Ishikawa (cell line): ENCODE measurements around the gene FCN2.

ENCODE experiments used
- EP300 ChIP-seq: IDR thresholded peaks from 2 replicates; pipeline ENCODE4 v1.6.1; 2012; ENCODE audit warnings: borderline replicate concordance
- FOXM1 ChIP-seq: IDR thresholded peaks from 2 replicates; pipeline ENCODE4 v1.6.1; 2012; ENCODE audit warnings: low read depth, borderline replicate concordance
- TCF12 ChIP-seq: IDR thresholded peaks from 2 replicates; pipeline ENCODE4 v1.6.1; 2012; ENCODE audit warnings: low read depth
- TF ChIP-seq, protein P1 (sequence below): IDR thresholded peaks from 2 replicates; pipeline ENCODE4 v1.6.1; 2012; ENCODE audit warnings: low read depth, mild to moderate bottlenecking

DNA sequence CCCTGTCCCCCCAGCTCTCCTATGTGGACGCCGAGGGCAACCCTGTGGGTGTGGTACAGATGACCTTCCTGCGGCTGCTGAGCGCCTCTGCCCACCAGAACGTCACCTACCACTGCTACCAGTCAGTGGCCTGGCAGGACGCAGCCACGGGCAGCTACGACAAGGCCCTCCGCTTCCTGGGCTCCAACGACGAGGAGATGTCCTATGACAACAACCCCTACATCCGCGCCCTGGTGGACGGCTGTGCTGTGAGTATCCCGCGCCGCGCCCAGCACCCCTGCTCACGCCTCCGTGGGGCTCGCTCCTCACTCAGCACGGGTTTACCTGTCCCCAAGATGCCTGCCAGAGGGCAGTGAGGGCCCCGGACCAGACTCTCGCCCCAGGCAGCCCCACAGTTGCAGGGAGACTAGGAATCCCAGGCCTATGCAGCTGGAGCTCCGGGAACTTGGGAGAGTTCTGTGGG, 45.6 kb upstream of the FCN2 start:
- TF ChIP-seq, protein P1, sequence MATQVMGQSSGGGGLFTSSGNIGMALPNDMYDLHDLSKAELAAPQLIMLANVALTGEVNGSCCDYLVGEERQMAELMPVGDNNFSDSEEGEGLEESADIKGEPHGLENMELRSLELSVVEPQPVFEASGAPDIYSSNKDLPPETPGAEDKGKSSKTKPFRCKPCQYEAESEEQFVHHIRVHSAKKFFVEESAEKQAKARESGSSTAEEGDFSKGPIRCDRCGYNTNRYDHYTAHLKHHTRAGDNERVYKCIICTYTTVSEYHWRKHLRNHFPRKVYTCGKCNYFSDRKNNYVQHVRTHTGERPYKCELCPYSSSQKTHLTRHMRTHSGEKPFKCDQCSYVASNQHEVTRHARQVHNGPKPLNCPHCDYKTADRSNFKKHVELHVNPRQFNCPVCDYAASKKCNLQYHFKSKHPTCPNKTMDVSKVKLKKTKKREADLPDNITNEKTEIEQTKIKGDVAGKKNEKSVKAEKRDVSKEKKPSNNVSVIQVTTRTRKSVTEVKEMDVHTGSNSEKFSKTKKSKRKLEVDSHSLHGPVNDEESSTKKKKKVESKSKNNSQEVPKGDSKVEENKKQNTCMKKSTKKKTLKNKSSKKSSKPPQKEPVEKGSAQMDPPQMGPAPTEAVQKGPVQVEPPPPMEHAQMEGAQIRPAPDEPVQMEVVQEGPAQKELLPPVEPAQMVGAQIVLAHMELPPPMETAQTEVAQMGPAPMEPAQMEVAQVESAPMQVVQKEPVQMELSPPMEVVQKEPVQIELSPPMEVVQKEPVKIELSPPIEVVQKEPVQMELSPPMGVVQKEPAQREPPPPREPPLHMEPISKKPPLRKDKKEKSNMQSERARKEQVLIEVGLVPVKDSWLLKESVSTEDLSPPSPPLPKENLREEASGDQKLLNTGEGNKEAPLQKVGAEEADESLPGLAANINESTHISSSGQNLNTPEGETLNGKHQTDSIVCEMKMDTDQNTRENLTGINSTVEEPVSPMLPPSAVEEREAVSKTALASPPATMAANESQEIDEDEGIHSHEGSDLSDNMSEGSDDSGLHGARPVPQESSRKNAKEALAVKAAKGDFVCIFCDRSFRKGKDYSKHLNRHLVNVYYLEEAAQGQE, result no peak
- TF ChIP-seq EP300 (no peak), FOXM1 (no peak), TCF12 (no peak)
